GM19452 (cell line): ENCODE results near the gene IGLL1.
"Not testable (repeated sequence)": the region's sequence is repeated elsewhere in the genome, so short reads cannot be mapped to it uniquely, and the experiment has no call there.

Experiments
- ATAC-seq: cut with Tn5 transposase; IDR thresholded peaks from one replicate; pipeline ENCODE4 v1.9.1; 2021; ENCODE audit not compliant: unreplicated experiment

Gene IGLL1

DNA sequence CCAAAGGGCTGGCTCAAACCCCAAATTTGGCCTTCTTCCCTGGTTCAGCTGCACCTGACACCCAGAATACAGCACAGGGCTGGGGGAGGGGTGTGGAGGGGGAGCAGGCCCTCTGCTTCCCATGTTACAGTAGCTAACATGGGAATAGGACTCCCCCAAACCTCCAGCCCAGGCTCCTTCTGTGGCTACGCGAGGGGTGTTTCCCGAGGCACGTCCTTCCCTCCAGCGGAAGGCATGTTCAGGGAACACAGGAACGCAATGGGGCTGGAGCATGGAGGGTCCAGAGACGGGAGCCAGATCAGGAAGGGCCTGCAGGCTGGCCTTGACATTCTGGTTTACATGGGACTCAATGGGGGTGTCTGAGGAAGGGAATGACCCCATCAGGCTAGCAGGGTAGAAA lies 11.8 kb upstream of the IGLL1 start:
- no peak for ATAC-seq

DNA sequence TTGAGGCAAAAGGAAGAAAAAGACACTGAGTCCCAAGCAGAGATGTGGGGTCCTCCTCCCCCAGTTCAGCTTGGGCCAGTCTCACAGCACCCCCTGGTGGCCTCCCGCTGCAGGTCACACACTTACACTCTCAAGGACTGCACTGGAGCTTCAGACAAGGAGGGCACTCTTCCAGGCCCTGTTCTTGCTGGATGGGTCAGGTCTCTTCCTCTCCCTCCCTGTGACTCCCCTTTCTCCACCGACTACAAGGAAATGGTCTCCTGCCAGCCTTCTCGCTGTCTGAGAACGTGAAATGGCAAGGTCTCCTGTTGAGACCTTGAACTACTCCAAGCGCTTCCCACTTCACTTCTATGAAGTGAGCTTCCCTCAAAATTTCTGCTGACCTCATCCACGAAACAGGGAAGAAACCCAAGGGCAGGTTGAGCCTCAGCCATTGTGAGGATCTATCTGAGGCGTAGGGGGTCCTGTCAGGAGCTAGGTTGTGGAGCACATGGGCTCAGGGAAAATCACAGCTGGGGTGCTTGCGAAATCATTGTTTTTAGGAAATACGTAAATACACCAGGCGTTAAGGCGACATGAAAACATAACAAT lies 11.2 kb upstream of the IGLL1 start:
- no peak for ATAC-seq

- ATAC-seq, result no peak
Measured at GRCh38 chr22:23583836-23584235, 3.7 kb upstream of the IGLL1 start.

DNA sequence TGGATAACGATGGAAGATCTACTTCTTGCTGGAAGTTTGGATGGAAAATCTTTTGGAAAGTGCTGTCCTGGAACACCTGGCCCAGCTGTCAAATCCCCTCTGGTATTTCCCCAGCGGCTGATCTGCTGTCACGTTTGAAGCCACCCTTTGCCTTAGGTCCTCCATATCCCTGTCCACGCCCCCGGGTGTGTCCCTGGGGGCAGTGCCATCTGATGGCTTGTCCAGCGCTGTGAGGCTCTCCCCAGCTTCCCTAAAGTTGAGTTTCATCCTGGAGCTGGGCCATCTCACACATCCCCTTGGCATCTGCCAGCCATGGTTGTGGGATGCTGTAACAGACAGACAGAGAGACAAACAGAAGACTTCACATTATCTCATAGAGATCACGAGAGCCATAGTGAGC lies 3.1 kb upstream of the IGLL1 start:
- no peak for ATAC-seq

GRCh38 chr22:23581260-23581650 lies 1.2 kb upstream of the IGLL1 start:
- no peak for ATAC-seq

DNA sequence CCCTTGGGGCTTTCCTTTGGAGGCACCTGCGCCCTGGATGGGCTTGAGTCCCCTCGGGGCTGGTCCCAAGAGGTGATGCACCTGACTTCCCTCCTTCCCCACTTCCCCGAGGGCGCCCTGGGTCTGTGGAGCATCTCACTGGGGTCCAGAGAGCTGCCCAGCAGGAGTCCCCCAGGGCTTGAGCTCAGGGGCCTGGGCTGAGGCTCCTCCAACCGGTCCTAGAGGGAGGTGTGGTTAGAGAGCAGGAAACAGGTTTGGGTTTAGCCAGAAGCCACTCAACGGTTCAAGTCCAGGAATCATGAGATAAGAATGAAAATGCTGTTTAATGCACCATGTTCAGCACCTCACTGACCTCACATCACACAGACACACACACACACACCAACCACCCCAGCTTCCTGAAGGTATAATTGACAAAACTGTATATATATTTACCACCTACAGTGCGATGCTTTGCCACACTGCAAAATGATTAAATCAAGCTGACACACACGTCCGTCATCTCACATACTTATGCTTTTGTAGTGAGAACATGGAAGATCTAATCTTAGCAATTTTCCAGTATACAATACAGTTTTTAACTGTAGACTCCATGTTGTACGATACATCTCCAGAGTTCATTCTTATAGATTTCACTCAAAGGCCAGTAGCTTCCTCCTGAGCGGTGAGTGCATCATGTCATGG lies 628 bp upstream of the IGLL1 start:
- no peak for ATAC-seq

DNA sequence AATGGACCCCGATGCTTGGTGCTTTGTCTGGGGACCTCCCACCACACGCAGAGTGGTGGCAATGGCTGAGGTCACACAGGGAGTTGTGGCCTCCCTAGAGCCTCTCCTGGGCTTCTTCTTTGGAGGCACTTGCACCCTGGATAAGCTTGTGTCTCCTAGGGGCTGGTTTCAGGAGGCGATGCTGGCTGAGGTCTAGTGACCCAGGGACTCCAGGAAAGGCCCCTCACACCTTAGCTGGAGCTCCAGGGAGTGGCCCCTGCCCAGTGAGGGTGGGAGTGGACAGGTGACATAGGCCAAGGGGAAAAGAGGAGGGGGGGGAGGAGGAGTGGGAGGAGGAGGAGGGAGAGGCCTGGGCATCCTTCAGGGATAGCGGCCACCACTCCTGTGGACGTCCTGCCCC lies 810 bp downstream of the IGLL1 start:
- ATAC-seq, result no peak

DNA sequence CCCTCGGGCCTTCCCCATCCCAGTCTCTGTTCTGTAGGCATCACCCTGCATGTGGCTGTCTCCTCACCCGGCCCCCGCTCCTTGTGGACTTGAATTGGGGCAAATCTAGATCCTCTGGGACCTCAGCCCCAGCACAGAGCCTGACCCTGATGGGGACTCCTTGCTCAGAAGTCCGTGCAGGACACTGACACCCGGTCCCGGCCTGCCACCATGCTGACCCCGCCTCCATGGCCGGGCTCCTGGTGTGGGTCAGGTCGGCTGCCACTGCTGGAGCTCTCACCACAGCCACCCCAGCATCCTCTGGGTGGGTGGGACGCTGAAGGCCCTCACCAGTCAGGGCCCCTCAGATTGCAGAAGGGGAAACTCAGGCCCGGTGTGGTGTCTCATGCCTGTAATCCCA lies 1.8 kb downstream of the IGLL1 start:
- ATAC-seq, result no peak

DNA sequence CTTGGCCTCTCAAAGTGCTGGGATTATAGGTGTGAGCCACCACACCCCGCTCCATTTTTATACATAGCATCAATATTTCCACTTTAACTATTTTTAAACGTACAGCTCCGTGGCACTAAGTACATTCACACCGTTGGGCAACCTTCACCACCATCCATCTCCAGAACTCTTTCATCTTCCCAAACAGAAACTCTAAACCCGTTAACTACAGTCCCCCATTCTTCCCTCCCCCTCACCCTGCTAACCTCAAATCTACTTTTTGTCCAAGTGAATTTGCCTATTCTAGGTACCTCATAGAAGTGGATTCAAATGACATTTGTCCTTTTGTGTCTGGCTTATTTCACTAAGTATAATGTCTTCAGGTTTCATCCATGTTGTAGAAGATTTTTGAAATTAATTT lies 3.4 kb downstream of the IGLL1 start:
- no peak for ATAC-seq

DNA sequence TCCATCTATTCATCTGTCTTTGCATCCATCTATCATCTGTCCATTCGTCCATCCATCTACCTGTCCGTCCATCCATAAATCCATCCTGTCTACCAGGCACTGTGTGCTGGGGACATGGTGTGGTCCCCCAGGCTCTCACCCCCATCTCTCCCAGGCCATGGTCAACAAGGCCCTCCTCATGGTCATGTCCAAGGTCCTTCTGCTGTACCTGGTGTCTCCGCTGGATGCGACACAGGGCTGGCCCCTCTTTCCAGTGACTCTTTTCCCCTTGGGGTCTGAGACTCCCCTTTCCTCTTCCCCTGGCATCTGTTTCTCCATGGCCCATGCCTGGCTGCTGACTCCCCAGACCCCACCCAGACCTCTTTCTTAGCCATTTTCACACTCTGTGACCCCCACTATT lies 4.5 kb downstream of the IGLL1 start:
- ATAC-seq, result no peak

- no peak for ATAC-seq
Measured at GRCh38 chr22:23574877-23575276, 5.2 kb downstream of the IGLL1 start.

DNA sequence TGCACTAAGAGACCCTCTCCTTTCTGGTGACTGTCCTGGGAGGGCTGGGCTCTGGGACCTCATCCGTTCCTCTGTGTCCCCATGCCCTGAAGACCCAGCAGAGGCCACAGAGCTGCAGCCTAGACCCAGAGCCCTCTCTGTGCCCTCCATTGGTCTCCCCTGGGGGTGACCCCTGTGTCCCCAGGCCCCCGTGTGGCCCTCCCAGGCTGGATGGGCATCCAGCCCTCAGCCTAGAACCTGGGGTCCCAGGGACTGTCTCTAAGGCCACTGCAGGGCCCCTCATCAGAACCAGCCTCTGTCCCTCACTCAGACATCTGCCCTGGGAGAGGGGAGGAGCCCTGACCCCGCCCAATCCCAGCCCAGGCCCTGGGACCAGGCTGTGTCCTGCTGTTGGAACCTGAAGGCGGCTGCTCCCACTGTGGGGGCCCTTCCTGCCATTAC lies 5.7 kb downstream of the IGLL1 start:
- ATAC-seq, result no peak

DNA sequence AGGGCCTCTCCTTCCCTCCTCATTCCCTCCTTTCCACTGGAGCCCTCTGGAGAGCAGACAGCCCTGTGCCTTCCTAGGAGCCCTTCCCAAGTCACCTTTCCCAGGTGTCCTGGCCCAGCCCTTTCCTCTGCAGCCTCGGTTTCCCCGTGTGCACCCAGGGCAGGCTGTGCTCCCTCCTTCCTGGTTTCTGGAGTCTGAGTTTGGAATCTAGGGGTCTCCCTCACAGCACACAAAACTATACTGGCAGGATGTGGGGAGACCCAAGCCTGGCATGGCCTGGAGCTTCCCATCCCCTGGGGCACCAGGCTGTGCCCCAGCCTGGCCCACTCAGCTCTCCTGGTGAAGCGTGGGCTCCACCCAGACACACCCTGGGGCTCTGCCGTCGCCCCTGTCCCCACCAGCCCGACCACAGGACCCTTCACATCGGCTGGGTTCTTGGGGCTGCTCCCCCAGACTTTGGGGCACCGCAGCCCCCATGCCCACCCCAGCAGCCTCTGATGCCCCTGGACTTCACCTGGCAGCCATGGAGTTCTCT lies 6.3 kb downstream of the IGLL1 start:
- not testable (repeated sequence) for ATAC-seq

DNA sequence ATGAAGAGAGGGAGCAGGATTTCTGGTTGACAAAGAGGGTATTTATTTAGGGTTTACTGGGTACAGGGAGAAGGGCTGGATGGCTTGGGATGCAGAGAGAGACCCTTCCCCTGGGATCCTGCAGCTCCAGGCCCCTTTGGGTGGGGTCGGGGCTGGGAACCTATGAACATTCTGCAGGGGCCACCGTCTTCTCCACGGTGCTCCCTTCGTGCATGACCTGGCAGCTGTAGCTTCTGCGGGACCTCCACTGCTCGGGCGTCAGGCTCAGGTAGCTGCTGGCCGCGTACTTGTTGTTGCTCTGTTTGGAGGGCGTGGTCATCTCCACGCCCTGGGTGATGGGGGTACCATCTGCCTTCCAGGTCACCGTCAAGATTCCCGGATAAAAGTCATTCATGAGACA lies 7.0 kb downstream of the IGLL1 start:
- not testable (repeated sequence) for ATAC-seq

DNA sequence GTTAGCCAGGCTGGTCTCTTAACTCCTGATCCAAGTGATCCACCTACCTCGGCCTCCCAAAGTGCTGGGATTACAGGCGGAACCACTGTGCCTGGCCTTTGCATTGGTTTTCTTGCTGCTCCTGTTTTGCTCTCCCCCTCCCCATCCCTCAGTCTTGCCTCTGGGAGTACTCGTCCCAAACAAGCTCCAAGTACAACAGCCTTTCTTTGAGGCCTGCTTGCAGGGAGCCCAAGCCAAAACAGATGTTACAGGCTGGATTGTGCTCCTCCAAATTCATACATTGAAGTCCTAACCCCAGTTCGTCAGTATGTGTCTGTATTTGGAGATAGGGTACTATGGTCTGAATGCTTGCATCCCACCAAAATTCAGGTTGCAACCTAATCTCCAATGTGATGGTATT lies 8.6 kb downstream of the IGLL1 start:
- no peak for ATAC-seq

- no peak for ATAC-seq
Measured at GRCh38 chr22:23570681-23571080, 9.4 kb downstream of the IGLL1 start.

DNA sequence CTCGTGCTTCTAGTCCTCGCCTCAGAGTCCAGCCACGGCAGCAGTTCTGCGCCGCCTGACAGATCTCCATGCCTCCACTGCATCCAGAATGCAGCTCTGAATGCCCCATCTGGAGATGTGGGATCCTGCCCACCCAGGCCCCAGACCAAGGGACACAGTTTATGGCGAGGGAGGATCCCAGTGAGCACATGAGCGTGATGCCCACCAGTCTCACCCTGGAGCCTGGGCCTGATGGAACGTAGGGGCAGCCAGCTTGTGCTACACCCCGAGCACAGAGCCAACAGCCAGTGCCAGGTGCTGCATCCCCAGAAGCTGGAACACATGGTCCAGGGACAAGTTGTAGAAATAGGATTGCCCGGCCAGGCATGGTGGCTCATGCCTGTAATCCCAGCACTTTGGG lies 10.4 kb downstream of the IGLL1 start:
- ATAC-seq, result no peak

- no peak for ATAC-seq
Measured at GRCh38 chr22:23569291-23569690, 10.8 kb downstream of the IGLL1 start.

DNA sequence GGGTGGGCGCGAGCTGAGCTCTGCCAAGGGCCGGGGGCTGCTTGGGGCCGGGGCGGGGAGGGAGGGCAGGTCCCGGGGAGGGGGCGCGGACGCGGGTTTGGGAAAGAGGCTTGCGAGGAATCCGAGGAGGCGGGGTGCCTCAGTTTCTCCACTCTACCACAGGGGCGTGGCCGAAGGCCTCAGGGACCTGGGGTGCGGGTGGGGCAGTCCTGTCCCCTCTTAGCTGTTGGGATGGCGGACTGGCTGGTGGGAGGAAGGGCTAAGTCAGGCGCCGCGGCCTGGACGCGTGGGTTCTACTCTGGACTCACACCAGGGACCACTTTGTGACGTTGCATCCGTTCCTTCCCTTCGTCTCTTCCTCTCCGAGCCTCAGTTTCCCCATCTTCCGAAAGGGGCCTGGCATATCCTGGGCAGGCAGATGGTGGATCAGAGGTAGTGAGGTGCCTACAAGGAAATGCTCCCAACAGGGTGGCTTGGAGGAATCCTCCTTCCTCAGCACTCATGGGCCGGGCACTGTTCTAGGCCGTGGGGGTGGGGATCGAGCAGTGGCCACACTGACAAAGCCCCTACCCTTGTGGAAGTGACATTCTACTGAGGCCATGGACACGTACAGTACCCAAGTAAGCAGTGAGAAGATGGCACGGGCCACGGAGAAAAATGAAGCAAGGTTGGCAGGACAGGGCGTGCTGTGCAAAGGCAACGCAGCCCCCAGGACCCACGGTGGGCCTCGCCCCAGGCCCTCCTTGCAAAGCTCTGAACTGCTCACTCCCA lies 13.2 kb downstream of the IGLL1 start:
- ATAC-seq, result no peak

GRCh38 chr22:23565915-23566704 lies 14.0 kb downstream of the IGLL1 start:
- ATAC-seq, result no peak

DNA sequence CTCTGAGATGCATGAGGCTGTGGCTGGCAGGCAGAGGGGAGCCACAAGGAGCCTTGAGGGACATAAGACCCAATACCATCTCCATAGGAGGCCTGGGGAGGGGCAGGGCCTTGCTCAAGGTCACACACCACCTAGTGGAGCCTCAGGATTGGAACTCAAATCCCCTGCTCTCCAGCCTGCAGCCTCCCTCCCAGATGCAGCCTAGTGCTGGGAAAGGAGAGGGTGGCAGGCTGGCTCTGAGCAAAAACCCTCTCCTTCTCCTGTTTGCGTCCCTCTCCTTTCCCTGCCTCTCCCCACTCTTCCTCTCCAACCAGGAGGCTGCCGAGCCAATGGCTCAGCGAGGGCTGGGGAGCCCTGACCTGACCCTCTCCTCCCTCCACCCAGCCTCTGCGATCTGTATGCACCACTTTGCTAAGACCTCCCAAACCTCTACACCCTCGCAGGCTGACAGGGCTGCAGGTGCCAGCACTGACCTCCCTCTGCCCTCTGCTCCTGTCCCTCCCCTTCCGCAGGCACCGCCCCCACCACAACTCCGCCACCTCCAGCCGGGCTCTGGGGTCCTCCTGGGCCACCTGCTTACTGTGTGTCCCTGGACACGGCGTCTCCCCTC lies 14.7 kb downstream of the IGLL1 start:
- no peak for ATAC-seq
